HG03095 (cell line): Measurements from ENCODE around the gene ADAP1.

ENCODE experiments used
- ATAC-seq: cut with Tn5 transposase; IDR thresholded peaks from one replicate; pipeline ENCODE4 v1.9.1; 2021; ENCODE audit warnings: moderate library complexity; ENCODE audit not compliant: unreplicated experiment

Gene ADAP1

DNA sequence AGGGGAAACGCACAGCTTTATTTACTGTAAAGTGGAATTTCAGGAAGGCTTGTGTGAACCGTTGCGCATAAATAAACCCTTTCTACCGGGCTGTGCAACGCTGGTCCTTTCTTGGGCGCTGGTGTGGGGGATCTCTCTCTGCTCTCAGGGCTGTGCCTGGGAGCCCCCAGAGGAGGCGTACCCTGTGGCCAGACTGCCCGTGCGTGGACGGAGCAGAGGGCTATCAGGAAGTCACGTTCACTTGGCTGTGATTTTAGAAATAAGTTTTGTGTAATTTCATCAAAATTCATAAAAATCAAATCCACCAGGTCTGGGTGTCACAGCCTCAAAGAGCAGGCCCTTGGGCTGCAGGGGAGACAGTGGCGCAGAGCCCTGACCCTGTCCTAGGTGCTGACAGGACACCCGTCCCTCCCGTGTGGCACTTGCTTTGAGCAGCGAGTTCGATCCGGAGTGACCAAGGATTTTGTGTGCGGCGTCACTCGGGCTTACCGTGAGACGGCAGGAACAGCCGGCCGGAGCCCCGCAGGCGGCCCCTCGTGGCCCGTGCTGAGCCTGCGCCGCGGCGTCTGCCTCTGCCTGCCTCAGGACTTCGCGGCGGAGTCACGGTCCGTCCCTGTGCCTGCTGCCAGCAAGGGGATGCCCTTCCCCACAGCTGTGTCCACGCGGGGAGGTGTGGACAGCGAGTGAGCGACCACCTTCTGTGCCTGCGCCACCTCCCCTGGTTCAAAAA, 58.0 kb downstream of the ADAP1 start:
- no peak for ATAC-seq

DNA sequence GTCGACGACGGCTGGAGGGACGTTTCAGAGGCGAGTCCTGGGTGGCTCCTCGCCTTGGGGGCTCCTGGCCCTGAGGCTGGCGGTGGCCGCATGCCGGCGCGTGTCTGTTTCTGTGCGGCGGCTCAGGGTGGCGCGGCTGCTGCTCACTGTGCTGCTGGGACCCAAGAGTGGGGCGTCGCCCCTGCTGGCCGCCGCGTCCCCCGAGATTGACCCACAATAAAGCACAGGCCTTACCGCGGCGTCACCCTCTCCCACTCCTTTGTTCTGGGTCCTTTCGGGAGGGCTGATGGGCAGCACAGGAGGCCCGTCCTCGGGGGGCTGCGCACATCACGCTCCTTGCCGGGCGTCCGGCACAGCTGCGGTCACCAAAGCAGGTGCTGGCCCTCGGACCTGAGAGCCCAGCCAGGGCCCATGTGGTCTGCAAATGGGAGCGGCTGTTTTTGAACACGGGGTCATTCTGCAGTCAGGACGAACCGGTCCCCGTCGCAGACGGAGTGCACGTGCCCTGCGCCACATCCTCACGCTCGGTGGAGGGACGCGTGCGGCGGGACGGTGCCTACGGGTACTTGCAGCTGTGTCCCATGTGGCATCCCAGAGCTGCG, 58.9 kb downstream of the ADAP1 start:
- no peak for ATAC-seq

DNA sequence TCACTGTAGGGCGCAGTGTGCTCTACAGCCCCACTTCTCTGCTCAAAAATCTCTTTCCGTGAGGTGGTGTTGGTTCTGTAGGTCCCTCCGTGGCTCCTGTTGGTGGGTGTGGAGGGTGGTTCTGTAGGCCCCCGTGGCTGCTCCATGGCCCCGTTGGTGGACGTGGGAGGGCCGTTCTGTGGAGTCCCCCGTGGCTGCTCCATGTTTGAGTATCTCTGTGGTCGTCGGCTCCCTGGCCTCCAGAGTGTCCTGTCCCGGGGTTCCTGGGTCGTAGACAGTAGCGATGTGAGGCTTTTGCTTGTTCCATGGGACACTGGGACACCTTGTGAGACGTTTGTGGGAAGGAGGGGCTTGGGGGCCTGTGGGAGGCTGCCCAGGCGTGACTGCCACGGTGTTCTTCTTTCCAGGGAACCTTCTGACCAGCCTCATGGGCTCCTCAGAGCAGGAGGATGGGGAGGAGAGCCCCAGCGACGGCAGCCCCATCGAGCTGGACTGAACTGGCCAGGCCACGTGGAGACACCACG, 59.5 kb downstream of the ADAP1 start:
- no peak for ATAC-seq

DNA sequence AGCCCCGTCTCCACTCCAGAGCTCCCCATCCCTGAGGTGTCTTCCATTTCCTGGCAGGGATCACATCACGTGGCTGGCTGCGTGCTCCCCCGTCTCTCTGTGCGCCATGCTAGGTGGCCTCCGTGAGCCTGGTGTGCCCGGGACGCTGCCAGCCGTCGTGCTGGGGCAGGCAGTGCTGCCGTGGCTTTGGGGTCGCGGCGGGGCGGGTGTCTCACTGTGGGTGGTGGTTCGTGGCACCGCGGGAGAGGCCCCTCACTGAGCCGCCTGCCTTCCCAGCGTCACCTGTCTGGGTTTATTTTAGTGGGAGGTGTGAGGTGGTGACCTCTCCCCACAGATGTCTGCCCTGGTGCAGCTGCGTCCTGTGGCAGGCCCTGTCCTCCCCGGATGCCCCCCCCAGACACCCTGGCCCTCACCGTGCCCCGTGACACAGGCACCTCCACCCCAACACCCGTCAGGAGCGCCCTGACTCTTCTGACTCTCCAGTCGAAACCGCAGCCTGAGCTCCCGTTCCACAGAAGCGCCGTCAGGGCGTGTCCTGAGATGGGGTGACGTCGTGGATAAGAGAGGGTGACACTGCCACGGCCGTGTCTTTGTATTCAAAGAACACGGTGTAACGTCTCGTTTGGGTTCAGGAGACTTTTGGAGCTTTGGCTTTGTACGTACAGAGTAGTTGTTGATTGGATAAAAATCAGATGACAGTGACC, 60.2 kb downstream of the ADAP1 start:
- ATAC-seq, result no peak

DNA sequence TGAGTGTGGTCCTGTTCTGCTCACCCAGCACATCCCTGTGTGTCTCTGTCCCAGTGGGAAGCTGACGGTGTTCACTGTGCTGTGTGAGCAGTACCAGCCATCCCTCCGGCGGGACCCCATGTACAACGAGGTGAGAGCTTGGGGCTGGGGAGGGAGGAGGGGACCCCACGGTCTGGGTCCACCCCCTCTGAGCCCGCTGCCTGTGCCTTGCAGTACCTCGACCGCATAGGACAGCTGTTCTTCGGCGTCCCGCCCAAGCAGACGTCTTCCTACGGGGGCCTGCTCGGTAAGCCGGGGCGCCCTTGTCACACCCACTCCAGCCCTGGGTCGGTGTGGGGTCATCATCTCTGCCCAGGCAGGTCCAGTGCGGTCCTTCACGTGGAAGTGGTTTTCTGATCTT, 60.8 kb downstream of the ADAP1 start:
- ATAC-seq, result no peak

DNA sequence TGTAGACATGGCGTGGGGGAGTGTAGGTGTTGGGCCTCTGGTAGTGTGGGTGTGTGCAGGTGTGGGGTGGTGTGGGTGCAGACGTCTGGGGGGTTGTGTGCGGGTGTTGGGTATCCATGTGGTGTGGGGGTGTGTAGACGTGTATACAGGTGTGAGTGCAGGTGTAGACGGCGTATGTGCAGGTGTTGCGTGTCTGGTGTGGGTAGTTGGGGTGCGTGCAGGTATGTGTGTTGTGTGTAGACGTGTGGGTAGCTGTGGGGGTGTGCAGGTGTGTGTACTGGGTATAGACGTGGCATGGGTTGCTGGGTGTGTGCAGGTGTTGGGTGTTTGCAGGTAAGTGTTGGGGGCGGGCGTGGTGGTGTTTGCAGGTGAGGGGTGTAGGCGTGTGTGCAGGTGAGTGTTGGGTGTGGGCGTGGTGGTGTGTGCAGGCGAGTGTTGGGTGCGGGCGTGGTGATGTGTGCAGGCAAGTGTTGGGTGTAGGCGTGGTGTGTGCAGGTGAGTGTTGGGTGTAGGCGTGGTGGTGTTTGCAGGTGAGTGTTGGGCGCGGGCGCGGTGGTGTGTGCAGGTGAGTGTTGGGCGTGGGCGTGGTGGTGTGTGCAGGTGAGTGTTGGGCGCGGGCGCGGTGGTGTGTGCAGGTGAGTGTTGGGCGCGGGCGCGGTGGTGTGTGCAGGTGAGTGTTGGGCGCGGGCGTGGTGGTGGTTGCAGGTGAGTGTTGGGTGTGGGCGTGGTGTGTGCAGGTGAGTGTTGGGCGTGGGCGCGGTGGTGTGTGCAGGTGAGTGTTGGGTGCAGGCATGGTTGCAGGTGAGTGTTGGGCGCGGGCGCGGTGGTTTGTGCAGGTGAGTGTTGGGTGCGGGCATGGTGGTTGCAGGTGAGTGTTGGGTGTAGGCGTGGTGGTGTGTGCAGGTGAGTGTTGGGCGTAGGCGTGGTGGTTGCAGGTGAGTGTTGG, 61.6 kb downstream of the ADAP1 start:
- no peak for ATAC-seq

DNA sequence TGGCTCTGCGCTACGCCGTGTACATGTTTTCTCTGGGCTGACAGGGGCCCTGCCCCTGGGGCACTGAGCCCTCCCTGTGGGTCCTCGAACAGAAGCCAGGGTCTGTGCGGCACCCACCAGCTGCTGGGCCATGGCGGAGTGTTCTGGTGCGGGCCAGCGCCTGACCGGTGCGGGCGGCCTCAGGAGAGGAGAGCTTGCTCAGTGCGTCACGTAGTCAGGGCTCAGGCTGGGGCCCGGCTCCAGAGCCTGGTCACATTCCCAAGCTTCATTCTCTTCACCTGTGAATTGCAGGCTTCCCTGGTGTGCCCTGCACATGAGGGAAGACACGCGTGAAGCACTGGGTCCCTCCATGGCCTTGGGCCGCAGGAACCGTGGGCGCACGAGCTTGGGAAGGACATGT, 62.7 kb downstream of the ADAP1 start:
- ATAC-seq, result no peak

DNA sequence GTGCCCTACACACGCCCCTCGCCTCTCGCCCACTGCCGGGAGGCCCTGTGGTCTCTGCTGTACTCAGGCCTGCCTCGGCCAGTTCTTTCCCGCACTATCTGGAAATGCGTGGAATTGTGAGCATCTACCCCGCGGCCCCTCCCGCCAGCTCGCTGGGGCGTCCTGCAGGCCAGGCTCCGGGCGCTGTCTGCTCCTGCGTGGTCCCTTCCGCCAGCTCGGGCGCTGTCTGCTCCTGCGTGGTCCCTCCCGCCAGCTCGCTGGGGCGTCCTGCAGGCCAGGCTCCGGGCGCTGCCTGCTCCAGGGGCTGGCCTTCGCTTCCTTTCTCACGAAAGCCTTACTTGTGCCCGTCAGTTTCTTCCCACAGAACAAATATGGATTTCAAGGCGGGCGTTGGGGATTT, 63.2 kb downstream of the ADAP1 start:
- no peak for ATAC-seq

DNA sequence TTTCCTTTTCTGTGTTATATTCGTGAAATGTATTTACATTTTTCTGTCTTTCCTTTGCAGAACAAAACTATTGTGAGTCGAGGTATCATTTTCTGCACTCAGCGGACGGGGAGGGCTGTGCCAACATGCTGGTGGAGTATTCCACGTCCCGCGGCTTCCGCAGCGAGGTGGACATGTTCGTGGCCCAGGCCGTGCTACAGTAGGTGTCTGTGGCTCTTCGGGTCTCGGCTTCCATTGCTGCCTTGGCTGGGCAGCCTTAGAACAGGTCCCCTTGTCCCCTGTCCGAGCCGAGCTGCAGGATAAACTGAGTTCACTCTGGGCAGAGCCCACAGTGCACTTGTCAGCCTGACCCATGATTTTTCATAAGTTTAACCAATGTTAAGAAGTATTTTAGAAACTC, 63.6 kb downstream of the ADAP1 start:
- ATAC-seq, result no peak

DNA sequence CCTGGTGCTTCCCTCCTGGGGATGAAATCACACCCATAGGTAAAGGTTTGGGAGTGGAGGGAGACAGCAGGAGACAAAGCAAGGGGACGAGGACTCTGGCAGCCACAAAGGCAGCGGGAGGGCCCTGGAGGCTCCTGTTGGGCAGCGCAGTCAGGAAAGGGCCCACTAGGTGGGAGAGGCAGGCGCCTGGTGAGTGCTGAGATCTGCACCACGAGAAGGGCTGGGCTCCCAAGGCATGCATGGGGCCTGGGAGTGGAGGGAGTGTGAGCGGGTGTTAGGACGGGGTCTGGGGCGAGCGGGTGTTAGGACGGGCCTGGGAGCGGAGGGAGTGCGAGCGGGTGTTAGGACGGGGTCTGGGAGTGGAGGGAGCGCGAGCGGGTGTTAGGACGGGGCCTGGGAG, 65.1 kb downstream of the ADAP1 start:
- no peak for ATAC-seq

DNA sequence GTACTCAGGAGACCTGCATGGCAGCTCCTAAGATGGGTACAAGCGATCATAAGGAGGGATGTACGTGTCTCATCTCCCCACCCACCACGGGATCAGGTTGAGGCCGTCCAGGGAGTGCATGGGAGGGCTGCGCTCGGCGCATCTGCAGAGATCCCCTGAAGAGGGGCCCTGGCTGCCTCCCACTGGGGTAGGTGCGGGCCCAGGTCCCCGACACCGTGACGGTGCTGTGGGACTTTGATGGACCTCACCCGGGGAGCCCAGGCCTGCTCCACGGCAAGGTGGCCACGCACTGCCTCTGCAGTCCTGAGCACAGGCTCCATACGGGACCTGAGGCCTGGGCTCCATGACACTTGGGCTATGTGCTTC, 65.5 kb downstream of the ADAP1 start:
- ATAC-seq, result no peak

DNA sequence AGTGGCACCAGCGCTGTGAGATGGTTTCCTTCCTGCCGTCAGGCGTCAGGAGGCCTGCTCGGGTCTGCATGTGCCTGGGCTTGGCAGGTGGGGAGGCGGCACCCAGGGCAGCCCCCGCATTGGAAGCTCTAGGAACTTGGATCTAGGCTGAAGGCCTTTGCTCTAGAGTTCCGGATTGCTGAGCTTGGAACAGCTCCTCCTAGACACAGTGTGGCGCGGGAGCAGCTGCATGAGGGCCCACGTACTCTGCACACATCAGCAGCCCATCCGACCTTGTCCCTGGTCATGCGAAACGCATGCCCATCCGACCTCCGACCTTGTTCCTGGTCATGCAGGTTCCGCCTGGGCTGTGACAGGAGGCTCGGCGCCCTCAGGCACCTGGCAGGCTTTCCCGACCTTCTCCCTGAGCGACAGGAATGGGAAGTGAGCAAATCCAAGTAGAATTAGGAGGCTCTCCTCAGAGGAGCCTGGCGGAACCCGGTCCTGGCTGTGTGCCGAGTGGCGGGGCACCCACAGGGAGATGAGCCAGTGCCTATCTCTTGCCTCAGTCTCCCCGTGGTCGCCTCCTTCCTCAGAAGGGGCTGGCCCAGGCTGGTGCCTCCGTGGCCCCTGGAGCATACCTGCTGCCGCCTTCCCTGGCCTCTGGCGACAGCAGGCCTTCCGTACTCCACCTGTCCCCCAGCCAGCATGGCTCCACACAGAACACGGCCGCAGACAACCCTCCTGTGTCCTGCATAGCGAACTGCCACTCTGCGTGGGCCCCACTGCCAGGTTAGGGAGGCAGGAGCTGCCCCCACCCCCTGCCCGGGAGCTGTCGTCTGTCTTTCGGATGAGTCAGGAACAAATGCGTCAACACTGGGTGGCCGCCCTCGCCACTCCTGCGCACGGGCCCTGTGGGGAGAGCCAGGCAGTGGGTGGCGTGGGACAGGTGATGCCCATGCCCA, 66.1 kb downstream of the ADAP1 start:
- no peak for ATAC-seq

DNA sequence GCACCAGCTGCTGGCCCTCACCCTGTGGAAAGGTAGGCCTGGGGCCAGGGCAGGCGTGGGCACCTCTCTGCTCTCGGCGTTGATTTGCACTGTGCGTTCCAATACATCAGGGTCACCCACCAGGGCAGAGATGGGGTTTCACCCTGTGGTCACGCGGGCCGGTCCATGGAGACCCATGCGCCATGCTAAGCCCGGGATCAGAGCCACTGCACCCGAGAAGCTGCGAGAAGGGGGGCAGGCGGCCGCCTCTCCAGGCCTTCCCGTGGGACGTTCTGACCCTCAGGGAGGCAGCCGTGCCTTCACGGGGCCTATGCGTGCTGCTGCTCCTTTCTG, 67.0 kb downstream of the ADAP1 start:
- ATAC-seq, result no peak

DNA sequence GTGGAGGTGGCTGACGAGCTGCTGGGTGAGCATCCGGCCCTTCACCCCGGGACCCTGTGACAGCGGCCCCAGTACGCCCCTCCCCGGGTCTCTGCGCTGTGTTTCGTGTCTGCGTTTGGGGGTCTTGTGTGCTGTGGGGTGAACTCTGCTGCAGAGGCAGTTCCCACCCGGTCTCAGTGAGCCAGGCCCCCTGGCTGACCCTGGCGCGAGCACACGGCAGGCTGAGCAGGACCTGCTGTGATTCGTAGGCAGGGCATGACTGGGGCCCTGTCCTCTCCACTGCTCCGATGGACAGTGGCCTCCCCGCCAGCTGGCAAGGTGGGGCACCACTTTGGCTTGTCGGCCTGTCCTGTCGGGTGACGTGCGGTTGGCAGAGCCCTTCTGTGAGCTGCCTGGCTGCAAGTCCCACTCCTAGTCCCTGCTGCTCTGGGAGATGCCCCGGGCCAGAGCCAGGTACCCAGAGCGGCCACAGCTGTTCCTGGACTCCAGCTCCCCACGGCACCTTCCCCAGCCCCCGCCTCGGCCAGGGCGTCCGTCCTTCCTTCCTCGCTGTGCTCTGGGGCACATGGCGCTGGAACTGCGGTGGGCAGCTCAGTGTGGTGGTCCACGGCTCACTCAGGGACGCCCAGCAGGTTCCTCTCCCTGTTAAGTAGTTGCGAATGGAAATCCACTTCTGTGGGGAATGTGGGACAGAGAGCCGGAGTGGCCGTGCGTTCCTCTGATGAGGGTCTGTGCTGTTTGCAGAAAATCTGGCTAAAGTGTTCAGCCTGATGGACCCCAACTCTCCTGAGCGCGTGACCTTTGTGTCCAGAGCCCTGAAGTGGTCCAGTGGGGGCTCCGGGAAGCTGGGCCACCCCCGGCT, 67.6 kb downstream of the ADAP1 start:
- ATAC-seq, result no peak

DNA sequence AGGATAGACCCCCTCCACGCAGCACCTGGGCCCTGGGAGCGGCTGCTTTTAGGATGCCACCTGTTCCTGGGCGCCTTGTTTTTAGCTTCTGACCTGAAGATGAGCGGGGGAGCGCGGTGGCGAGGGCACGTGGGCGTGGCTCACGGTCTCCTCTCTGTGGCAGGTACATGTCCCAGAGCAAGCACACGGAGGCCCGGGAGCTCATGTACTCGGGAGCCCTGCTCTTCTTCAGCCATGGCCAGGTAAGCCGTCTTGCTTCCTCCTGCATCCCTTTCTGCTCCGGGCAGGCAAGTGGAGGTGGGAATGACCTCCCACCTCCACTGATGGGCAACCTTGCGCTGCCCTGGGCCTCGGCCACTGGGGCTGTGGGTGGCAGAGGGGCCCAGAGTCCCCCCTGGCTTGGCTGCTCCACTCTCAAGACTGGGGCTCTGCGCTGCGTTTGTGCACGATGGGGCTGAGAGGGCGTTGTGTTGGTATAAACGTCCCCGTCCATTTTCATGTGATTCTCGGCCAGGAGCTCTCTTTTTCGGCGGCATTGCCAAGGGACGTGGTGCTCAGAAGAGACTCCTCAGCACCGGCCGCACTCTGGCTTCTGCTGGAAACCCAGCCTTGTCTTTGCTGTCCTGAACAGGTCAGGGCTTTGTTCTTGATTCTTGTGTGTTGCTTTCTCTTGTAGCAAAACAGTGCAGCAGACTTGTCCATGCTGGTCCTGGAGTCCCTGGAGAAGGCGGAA, 68.4 kb downstream of the ADAP1 start:
- no peak for ATAC-seq

DNA sequence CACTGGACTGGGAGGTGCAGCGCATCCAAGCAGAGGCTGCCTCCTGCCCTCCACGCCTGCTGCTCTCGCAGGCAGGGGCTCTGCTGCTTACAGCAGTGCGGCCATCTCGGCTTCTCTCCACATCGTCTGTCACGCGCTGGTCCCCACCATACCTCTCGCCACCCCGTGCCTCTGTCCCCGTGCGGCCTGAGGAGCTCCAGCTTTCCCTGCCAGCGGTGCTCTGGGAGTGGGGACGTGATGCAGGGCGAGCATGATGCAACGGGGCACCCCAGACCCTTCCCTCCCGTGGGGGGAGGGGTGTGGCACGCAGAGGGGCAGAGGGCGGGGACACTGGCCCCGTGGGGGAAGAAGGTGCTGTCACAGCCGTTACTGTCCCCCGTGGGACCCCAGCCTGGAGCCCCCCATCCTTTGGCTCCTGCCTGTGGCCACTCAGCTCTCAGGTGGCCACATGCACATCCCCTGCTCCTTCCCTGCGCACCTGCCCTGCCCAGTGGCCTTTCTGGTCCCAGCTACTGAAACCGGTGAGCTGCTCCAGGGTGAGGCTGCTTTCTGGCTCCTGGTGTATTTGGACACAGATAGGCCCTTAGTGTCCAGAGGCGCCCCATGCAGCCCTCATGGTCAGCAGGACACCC, 69.1 kb downstream of the ADAP1 start:
- ATAC-seq, result no peak

DNA sequence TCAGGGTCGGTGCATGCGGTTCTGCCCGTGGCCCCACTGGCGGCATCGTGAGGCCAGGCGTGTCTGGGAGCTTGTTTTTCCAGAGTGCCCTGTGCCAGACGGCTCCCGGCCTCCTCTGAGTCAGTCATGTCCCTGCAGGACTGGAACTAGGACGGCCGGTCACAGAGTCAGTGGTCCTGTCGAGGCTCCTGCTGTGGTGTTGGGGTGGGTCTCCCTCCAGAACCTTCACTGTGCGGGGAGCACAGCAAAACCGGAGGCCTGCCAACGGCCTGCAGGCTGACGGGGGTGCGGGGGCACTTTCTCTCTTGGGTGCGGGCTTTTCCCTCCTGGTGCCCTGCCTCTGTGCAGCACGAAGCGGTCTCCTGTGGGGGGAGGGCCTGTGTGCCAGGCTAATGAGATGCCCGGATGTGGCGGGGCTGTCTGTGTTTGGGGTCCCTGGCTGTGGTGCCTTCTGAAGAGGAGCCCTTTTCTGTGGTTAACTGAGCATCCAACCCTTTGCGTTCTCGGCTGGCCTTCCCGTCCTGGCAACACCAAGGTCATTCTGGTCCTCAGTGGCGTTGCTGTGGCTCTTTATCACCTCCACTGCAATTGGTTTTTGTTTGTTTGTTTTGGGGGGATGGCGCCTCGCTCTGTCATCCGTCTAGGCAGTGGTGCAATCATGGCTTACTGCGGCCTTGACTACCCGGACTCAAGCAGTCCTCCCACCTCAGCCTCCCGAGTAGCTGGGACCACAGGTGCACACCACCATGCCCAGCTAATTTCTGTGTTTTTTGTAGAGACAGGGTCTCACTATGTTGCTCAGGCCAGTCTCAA, 70.1 kb downstream of the ADAP1 start:
- ATAC-seq, result no peak
